Measurements from ENCODE around the gene ZNF232.
"Not testable (repeated sequence)": the region's sequence is repeated elsewhere in the genome, so short reads cannot be mapped to it uniquely, and the experiment has no call there.

The ZNF232 gene

DNA sequence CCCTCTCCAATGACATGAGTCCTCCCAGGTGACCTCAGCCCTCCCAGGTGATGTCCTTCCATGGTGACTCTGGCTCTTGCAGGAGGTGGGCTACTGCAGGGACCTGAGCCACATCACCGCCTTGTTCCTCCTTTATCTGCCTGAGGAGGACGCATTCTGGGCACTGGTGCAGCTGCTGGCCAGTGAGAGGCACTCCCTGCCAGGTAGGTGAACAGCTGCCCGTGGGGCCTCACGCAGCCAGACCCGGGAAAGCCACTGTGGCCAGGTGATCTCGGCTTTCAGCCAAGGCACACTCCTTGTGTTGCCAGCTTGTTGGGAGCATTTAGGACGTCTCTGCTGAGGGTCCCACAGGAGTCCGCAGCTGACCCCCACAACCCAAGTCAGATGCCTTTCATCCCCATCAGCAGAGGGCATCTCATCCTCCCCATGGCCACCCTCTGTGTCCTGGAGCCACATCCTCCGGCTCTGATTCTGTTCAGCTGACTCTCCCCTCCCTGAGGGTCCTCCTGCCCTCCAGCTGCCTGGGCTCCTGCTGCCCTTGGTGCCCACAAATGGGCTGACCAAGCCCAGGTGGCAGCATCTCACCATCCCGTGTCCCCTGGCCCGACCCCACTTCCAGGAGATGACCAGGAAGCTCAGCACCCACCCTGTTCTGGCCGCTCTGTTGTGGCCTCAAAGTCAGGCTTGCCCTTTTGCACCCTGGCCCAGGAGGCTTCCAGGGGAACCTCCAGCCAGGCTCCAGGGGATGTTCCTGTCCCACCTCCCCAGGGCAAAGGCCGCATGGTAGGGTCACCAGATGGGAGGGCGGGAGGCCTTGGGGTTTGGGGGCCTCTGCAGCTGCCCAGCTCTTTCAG is 24.3 kb upstream of the ZNF232 start:
- POLR2A ChIA-PET: no interaction called here
- no peak for DNase-seq (ENCODE audit: extremely low spot score)

DNA sequence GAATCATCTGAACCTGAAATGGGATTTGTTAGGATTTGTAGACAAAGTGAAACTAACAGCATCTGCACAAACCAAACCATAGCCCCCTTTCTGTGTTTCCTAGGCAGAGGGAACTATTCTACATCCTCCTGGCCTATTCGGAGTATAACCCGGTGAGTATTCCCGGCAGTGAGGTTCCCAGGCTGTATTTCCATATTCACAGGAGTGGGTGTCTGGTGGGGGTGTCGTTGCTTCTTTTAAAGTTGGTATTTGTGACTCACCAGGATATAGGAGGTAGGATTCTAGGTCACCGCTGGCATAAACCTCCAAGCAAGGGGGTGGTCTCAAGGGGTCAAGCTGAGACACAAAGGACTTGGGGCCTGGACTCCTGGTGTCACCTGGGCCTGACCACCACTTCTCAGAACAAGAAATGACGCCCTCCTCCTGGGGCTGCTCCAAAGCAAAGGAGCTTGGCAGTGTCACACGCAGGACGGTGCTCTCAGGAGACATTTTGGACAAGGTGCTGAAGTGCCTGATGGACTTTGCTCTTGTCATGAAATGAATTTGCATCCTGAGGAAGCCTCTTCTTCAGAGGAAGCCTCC is 23.5 kb upstream of the ZNF232 start:
- CTCF ChIA-PET; POLR2A ChIA-PET; DNase-seq (ENCODE audit: extremely low spot score): not testable (repeated sequence)

More for the DNA sequence above, 24.3 kb upstream of the ZNF232 start:
- CTCF ChIA-PET: no interaction called here
- TF ChIP-seq ARNT (IDR thresholded peaks at IDR 0.05) (no peak), SUZ12 (IDR thresholded peaks at IDR 0.05) (no peak)

DNA sequence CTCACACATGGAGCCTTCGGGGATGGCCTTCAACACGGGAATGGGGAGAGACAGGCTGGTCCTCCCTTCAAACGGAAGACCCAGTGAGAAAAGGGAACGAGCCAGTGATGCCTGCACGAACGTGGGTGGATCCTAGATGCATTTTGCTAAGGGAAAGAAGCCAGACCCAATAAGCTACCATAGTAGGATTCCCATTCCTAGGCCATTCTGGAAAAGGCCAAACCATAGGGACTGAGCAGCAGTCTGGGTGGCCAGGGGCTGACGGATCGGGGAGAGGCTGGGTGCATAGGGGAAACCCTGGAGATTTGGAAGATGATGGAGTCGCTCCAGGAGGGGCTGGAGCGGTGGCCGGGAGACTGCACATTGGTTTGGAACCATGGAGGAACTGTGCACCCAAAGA is 22.9 kb upstream of the ZNF232 start:
- CTCF ChIA-PET; DNase-seq (ENCODE audit: extremely low spot score); POLR2A ChIA-PET: not testable (repeated sequence)

DNA sequence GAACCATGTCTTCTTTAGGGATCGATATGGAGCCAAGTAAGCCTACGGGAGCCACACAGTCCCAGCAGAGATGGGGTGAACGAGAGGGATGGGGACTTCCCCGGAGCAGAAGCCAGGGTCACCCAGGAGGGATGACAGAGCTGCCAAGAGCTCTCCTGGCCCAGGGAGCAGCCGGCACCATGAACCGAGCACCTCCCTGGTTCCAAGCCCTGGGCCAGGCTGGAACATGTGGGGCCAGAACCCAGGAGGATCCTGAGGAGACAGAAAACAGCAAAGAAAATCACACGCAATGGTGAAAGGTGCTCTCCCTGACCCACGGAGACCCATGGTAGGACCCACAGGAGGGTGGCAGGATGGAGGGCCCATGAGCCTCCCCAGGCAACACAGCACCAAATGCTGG is 22.3 kb upstream of the ZNF232 start:
- CTCF ChIA-PET; POLR2A ChIA-PET; DNase-seq (ENCODE audit: extremely low spot score): not testable (repeated sequence)

DNA sequence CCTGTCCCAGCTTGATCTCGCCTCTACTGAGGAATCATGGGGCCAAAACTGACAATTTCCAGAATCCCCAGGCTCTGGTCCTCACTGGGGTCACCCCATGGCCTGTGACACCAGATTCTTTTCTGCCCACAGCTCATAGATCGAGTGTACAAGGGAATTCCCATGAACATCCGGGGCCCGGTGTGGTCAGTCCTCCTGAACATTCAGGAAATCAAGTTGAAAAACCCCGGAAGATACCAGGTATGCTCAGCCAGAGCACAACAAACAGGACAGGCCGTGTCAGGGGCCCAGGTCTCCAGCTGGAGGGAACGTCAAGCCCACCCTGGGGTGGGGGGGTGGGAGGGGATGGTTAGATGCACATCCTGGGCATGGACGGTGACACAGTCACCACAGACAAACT is 21.6 kb upstream of the ZNF232 start:
- TF ChIP-seq FOXM1 (IDR thresholded peaks at IDR 0.05; ENCODE audit: borderline replicate concordance): no peak
- no peak for TF ChIP-seq ZNF384 (IDR thresholded peaks at IDR 0.05)
- TF ChIP-seq FOXA1 (IDR thresholded peaks at IDR 0.05): no peak
- TF ChIP-seq NFRKB (IDR thresholded peaks at IDR 0.05): no peak
- DNase-seq (ENCODE audit: extremely low spot score): no peak
- ChIA-PET CTCF (no interaction called here), POLR2A (no interaction called here)

DNA sequence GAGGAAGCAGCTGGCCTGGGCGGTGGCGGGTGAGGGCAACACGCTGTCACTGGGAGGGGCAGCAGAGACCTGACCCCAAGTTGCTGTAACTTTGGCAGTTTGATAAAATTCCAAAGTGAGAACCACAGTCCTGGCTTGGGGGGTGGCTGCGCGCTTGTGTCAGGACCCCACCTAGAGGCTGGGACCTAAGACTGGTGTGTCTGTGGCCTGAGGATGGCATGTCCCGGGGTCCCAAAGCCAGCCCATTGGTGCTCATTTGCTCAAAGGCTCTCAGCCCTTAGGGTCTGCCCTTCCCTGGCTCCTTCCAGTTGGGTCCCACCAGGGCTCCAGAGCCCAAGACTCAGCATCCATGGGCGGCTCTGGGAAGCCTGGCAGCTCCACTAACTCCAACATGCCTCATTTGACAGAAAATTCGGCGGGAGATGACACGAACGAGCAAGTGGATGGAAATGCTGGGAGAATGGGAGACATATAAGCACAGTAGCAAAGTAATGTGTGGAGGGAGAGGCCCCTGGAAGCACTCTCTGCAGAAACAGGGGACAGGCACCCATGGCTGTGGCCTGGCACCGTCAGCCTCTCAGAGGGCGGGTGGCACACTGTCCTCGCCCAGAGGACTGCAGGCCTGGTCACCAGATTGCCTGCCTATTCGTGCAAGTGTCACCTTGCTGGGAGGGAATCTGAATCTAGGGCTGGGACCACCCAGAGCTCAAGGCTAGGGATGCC is 21.0 kb upstream of the ZNF232 start:
- POLR2A ChIA-PET; CTCF ChIA-PET; DNase-seq (ENCODE audit: extremely low spot score): not testable (repeated sequence)

DNA sequence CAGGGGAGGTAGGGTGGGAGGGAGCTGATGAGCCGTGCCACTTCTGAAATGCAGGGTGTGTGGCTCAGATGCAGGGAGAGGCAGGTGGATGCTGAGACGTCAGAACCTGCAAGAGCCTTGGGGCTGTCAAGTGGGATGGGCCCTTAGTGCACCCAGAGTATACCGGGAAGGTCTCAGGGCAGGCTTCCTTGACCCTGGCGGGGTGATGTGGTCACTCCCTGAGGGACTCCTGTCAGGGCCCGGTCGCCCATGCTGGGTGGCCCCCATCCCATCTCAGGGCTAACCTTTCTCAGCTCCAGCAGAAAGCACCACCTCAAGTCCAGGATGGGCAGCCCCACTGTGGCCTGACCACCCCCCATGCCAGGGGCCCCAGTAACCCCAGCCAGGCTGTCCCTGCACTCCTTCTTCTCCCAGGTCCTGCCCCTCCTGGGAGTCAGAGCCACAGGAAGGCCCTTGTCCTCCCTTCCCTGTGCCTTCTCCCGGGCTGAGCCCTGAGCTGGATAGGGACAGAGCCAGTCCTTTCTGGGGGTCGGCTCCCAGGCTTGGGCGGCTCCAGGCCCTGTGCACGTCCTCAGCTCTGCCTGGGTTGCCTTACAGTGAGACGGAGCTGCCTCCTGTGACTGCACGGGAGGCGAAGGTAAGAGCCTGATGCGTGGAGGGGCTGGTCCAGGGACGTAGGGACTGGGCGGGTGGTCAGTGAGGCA is 20.3 kb upstream of the ZNF232 start:
- POLR2A ChIA-PET; CTCF ChIA-PET; DNase-seq (ENCODE audit: extremely low spot score): not testable (repeated sequence)

DNA sequence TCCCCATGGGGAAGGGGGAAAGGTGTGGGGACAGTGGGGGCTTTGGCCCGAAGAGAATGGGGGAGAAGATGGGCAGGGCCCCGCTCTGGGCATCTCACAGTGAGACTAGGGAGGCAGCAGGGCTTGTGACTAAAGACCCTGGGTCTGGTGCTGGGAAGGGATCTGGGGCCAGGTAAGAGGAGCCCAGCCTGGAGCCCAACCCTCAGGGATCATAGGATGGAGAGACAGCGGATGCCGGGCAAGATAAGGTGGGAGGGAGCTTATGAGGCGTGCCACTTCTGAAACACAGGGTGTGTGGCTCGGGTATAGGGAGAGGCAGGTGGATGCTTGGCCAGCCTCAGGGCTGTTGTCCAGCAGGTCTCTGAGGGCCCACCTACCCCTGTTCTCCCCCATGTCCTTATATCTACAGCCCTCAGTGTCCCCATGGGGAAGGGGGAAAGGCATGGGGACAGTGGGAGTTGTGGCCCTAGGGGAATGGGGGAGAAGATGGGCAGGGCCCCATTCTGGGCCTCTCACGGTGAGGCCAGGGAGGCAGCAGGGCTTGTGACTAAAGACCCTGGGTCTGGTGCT is 19.6 kb upstream of the ZNF232 start:
- ChIA-PET CTCF (no interaction called here), POLR2A (no interaction called here)
- no peak for DNase-seq (ENCODE audit: extremely low spot score)
- no peak for TF ChIP-seq FOXM1 (IDR thresholded peaks at IDR 0.05; ENCODE audit: borderline replicate concordance)
- no peak for TF ChIP-seq FOXK2 (IDR thresholded peaks at IDR 0.05)
- no peak for TF ChIP-seq FOXA1 (IDR thresholded peaks at IDR 0.05)
- no peak for TF ChIP-seq ARNT (IDR thresholded peaks at IDR 0.05)
- no peak for TF ChIP-seq ZNF384 (IDR thresholded peaks at IDR 0.05)
- TF ChIP-seq TARDBP (IDR thresholded peaks at IDR 0.05): no peak
- TF ChIP-seq ELF4 (IDR thresholded peaks at IDR 0.05): no peak
- no peak for TF ChIP-seq NFRKB (IDR thresholded peaks at IDR 0.05)

DNA sequence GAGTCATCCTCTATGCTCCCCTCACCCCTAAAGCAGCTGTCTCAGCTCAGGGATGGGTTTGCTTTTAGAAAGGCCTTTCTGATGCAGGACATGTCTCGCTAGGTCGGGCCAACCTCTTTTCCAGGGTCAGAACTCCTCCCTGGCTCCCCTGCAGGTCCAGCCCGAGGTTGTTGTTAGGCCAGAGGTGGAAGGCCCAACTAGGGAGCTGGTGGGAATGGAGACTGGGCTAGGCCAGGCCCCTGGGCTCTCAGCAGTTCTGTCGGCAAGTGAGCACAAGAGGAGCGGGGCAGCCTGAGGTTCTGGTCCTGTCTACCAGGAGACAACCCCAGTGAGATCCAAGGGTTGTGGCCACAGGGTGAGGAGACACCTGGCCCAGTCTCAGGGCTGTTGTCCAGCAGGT is 19.0 kb upstream of the ZNF232 start:
- CTCF ChIA-PET, POLR2A ChIA-PET: not testable (repeated sequence)

DNA sequence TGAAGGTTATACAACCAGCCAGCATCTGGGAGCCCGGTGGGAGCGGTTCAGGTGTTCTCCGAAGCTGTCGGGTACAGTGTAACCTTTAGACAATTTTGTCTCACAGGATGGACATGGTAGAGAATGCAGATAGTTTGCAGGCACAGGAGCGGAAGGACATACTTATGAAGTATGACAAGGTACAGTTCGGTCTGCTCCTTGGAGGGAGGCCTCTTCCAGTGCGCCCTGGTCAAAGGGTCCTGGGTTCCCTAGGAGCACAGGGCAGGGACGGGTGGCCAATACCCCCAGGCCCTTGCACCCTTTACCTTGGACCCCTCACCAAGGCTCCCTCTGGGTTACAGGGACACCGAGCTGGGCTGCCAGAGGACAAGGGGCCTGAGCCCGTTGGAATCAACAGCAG is 18.6 kb upstream of the ZNF232 start:
- DNase-seq (ENCODE audit: extremely low spot score); CTCF ChIA-PET; POLR2A ChIA-PET: not testable (repeated sequence)

More for the DNA sequence above, 19.0 kb upstream of the ZNF232 start:
- DNase-seq (ENCODE audit: extremely low spot score): not testable (repeated sequence)

DNA sequence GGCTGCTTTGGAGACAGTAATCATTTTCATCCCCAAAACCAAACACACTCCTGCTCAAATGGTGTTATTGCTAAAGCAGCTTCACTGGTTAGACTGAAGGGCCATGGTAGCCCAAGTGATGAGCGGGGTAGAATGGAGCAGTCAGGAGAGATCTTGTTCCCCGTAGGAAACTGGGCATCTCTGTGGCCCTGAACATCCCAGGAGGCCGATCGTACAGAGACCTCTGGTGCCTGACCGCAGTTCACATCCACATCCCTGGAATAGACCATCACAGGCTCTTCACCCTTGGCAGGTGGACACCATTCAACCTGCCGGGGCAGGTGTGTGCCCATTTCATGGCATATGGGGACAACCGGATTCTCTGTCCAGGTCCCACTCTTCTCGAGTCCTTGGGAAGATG is 18.1 kb upstream of the ZNF232 start:
- POLR2A ChIA-PET; CTCF ChIA-PET; DNase-seq (ENCODE audit: extremely low spot score): not testable (repeated sequence)
